ENCODE results near the gene ZNF22.

Gene ZNF22

DNA sequence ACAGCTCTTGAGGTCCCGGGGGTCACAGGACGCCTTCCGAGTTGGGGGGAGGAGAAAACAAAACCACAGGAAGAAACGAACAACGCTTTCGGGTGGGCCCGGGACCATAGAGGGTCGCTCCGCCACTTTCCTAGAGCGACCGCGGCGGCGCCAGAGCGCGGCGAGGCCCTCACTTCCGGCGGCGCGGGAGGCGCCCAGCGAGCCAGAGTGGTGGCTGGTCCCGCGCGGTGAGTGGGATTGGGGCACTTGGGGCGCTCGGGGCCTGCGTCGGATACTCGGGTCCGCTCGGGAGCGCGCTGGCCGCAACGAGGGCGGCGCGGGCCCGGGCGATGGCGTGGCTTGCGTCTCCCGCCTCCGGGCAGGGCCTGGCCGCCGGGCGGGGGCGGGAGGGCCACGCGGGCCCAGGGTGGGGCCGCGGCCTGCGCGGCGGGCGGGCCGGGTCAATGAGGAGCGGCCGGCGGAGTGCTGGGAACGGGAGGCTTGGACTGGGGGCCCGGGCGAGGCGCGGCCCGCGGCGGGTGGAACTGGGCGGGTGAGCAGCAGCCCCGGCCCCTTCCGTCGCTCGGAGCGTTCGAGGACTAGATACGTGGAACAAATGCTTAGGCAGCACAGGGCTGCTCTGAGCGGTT lies at the start of gene ZNF22:
TSS of gene ZNF22 (plus strand) at position 172 of the 629 bp plus-strand sequence. CDS start 2,446 bp downstream, outside the sequence.
- DNase-seq = peak; percentile 35 to 57

DNA sequence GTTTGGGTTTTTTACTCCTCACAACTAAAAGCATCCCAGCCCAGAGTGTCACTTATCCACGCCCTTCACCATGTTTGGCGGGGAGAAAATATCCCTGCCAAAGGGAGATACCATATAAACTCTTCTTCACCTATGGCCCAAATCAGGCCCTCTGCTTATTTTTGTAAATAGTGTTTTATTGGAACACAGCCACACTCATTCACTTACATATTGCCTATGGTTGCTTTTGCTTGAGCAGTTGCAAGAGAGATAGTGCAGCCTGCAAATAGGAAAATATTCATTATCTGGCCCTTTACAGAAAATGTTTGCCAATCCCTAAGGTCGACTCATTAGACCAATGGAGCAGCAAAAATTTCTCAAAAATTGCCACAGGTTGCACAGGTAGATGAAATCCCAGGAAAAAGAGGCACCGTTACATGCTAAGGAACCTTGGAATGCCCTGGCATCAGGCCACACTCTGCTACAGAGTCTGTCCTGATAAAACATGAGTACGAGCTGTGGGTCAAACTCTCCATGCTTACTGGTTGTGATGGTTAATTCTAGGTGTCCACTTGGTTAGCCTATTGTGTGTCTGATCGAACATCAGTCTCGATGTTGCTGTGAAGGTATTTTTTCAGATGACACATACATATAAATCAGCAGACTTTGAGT lies 49.0 kb upstream of the ZNF22 start:
- DNase-seq = no peak

DNA sequence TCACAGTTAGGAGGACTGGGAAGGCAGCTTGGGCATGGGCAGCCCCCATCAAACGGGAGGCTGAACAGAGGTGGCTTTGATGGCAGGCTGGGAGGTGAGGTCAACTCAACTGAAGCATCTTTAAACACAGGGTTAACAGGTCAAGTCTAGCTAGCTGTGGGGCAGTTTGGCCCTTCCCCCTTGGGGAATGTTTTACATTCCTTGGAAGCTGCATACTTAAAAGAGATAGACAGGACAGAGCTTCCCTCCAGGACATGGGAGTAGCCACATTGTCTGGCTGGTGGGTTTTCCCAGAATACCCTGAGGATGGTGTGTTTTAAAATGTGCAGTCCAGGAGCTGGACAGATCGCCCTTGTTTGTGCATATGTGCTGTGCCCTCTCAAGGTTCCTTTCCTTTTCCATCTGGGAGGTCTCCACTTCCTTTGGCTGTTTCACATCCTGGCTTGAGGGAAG lies 47.9 kb upstream of the ZNF22 start:
- DNase-seq = no peak

DNA sequence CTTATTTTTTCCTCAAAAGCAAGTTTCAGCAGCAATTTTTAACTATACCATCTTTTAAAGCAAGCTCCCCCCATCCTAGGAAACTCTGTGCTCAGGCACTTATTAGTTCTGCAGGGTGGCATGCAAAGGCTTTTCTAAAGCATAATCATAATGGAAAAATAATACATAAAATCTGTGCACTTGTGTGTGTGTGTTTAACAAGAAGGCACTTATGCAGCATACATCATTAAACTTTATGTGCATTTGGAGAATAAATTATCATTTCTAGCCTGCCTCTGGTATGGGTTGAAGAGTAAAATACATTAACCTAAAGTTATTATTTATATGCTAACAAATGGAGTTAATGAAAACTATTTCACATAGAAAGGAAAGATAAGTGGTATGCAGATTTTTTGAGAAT lies 46.7 kb upstream of the ZNF22 start:
- no peak for DNase-seq

DNA sequence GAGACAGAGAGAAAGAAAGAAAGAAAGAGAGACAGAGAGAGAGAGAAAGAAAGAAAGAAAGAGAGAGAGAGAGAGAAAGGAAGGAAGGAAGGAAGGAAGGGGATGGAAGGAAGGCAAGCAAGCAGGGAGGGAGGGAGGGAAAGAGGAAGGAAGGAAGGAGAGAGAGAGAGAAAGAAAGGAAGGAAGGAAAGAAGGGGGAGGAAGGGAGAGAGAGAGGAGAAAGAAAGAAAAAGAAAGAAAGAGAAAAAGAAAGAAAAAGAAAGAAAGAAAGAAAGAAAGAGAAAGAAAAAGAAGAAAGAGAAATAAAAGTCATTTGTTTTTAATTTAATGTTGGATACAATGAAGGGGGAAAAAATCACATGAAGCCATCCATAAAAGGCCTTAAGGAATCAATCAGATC lies 45.8 kb upstream of the ZNF22 start:
- no peak for DNase-seq

DNA sequence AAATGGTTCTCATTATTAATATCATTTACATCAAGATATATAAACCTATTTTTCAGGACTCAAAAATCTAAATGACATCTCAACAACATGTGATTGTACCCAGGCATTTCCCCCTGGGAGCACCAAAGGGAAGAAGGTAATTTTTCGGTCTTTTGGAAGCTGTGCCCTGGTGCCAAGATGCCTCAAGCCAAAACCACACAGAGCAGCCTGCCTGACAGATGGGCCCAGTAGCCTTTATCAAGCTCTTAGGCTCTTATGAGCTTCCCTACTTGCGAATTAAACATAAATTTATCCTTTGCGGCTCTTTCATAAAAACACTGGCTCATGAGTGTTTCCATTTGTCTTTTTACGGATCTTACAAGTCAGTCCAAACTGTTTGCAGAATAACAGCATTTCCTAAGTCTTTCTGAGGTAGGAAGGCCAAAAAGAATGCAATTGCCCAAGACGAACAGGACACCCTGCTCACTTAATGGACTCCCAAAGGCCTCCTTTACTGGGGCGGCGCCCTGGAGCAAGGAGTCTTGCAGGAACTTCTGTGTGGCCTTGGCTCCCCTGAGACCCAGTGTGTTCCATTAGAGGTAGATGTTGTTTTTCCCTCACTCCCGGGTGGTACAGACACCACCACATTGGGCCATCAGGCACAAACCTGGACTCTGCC lies 45.2 kb upstream of the ZNF22 start:
- DNase-seq = no peak

DNA sequence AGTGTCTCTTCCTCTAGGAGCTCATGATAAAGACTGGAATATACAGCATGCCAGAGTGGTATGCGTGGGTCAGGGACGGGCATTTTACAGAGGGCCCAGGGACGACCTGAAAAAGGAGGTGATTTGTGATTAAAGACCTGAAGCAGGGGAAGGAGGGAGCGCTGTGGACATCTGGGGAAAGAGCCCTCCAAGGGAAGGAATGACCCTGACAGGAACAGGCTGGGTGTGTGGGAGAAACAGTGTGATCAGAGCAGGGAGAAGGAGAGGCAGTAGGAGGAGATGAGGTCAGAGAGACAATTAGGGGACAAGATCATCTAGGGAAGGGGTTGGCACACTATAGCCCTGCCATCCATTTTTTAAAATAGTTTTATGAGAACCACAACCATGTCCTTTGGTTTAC lies 44.5 kb upstream of the ZNF22 start:
- no peak for DNase-seq

DNA sequence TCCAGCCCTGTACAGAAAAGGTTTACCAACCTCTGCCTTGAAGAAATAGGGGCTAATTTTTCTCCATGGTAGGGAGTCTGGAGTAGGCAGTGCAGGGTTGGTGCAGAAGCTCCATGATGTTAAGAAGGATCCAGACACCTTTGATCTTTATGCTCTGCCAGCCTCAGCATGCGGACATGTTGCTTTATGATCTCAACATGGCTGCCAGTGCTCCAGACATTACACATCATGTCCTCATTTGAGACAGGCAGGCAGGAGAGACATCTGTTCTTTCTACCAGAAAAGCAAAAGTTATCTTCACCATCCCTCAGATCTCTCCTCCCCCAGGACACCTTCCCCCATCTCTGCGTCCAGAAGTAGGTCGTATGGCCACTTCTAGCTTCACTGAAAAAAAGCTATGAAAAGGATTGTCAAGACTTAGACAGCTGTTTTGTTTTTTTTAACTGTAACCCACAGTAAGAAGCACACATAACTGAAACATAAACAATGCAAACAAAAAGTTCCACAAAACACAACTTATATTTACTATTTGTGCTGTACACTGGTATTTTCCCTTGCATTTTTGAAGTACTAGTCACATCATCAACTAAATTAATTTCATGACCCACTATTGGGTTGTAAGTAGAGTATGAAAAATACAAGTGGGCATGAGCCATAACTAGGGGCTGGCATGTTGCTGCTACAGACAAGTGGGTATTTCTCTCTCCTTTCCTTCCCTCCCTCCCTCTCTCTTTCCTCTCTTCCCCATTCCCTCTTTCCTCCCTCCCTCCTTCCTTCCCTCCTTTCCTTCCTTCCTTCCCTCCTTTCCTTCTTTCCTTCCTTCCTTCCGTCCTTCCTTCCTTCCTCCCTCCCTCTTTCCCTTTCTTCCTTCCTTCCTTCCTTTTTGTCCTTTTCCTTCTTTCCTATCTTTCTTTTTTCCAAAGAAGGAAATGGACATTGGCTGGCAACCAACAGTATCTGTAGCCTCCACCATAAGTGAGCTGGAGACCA lies 43.7 kb upstream of the ZNF22 start:
- no peak for DNase-seq

DNA sequence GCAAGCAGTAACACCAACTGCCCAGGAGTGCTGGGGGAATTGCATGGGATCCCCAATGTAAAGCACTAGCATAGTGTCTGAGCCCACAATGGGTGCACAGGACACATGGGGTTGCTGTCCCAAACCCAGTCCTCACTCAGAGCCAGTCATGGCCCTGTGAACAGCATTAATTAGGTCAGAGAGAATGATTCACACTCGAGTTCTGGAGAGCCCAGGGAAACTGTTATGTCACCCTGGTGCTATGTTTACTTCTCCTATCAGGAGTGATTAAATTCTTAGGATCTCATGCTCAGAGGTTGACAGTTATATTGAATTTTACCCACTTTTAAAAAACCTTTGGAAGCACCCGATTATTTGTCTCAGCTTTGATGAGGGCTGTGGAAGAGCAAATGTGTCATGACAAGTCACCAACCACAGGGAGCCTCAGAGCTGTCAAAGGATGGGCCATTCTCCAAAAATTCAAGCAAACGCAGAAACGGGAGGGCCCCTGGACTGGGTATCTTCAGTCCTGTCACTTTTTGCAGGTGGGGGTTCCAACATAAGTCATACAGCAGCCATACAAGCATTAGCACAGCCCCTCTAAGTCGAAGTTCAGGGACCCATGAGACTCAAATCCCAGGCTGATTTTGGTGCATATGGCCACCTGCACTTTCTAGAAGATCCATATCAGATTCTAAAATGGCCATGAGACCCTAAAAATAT lies 42.4 kb upstream of the ZNF22 start:
- no peak for DNase-seq

DNA sequence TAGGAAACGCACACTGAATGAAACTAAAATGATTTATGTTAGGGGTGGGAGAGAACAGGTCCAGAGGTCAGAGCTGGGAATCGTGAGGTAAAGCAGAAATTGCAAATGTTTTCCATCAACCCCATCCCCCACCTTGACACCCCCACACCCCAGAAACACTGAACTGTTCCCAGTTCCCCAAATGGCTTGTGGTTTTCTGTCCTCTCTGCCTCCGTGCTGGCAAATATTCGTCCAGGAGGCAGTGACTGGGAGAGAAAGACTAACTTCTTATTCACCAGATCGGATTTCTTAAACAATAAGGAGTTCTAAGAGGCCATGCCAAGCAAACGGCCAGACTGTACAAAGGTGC lies 41.9 kb upstream of the ZNF22 start:
- DNase-seq = no peak

DNA sequence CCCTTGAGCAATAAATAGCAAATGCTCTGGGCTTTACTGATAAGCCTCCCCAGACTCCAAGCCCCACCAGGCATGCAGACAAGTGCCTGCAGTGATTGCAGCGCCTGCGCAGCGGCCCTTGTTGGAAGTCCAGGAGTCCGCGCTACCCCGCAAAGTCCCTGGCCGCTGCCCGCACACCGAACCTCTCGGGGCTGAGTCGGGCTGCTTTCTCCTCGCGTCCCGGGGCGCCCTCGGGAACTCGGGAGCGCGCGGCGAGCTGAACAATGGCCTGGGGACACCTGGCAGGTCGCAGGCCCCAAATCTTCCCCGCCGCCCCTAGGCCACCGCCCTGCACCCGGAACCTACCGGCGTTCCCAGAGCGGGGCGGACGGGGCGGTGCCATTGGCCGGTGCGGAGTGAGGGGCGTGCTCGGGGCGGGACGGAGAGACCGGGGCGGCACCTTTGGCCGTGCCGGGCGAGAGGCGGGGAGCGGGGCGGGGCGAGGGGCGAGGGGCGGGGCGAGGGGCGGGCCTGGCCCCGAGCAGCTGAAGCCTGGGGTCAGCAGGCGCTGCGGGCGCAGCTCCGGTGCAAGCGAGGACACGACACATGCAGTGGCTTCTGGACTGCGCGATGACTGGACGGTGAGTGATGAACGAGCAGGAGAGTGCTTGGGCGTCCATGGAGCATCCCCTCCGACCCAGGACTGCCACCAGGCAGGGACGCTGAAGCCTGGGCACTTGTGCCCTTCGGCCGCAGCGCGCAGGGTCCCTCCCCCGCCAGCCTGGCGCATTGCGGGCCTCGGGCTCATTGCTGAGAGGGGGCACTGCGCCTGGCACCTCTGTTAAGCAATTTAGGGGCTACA lies 41.3 kb upstream of the ZNF22 start, which contains the start of gene RASSF4:
TSS of gene RASSF4 (plus strand) at position 556 of the 841 bp plus-strand sequence. CDS start 10,401 bp downstream, outside the sequence.
- DNase-seq = peak; percentile 21 to 61

DNA sequence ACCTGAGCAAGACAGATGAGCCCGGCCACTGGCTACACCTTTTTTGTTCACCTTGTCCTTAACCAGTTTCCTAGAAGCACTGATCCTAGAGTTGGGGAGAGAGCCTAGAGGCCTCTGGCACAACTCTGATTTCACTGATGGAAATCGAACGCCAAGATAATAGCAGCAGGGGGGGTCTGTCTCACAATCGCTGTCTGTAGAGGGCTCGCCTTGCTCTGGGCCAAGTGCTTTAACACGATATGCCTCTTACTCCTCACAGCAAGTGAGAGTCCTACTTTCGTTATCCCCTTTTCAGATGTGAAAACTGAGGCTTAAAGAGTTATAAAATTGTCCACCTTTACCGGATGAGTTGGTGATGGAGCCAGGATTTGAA lies 40.6 kb upstream of the ZNF22 start:
- no peak for DNase-seq

DNA sequence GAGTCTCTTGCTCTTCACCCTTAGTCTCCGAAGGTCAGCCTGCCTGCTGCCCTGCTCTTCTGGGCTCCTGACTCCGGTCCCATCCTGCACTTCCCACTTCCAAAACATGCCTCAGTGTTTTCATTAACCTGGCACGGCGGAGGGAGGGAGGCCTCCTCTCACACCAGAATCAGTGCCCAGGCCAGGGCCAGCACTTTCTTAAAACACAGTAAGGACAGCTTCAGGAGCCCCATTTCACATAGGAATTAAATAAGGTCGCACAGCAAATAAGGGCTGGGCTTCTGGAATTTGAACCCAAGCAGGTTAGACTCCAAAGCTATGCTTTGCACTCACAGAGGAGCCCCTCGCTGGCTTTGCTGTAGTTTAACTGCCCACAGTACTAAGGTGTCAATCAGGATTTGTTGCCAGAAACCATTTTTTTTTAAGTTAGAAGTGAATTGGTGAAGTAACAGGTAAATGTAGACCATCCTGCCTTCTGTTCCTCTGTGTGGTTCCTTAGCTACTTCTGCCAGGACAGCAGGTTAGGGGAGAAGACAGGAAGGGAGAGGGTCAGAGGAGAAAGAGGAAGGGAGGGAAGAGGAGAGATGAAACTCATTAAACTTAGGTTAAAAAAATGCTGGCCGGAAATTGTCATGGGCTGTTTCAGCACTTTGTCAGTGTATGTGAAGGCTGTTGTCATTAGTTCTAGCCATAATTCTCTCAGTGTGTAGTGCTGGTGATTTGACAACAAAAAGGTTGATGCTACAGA lies 40.1 kb upstream of the ZNF22 start:
- DNase-seq = no peak

DNA sequence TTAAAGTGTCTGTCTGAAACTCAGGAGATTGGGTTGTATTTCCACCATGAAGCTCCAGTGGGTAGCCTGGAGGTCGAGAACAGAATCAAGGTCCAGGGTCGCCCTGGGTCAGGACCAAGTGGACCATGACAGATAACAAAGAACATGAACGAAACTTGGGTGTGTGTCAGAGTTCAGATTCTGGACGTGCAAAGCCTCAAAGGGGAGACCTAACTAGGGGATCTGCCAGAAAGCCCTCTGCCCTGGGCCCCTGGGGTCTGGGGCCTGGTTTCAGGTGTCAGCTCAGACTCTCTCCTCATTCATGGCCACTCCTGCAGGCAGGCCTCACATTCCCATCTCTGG lies 39.5 kb upstream of the ZNF22 start:
- DNase-seq = no peak

DNA sequence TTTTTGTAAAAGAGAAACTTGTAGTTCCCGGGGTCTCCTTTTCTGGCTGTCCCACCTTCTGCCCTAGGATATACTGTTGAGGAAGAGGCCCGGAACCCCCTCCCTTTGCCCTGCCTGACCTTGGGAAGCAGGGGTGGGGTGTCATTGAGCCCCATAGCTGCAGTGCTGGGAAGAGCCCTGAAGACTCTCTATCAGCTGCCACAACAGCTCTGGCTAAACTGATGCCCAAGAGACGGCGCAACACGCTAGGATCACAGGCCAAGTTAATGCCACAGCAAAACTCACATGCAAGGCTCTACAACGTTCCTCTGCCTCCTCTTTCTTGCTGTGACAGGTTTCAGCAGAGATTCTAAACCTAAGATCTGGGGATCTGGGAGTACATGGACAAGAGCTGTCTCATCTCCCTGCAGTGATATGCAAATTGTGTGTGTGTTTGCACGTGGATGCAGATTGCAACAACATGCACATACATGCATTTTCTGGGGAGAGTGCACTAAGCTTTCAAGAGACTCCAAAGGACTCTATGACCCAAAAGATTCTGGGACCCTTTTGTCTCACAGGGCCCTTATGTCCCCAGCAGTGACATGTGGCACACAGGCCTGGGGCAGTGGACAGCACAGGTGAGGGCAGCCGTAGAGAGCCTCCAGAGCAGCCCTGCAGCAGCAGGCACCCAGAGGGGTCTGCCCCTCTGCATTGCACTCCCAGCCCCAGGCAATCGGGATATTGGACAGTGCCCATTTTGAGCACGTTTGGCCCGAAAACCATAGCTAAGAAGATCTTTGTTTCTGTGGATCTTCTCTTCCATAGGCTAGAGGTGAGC lies 38.6 kb upstream of the ZNF22 start:
- no peak for DNase-seq

DNA sequence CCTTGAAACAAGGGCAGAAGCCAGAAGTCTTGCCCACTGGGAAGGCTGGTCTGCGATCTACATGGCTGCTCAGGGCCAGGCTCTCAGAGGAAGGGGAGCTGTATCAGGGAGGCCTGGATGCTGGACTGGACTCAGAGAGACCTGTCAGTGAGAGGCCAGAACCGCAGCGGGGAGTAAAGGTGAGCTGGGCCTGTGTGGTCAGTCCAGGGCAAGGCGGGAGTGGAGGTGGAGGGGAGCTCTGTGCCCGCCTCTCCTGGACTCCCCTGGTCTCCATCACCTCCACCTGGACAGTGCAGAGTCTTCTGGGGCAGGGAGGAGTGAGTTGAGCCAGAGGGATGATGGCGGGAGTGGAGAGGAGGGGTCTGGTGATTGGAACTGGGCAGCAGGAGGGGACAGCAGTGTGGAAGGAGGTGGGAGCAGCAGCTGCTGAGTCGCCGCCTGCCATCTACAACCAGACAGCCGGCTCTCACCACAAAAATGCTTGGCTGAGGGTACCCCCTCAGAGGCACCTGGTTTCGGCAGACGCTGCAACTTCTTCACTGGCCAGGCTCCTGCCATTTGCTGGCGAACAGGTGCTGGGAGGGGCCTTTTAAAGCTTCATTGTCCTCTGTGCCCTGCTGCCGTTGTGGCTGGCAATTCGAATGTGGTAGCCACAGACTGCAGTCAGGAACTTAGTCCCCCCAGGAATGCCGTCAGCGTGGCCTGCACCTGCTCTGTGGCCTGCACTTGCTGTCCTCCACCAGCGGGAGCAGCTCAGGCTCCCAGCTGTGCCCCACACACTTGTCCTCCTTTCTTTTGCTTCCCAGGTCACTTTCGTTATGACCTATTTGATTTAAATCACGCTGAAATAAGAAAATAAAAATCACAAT lies 37.6 kb upstream of the ZNF22 start:
- no peak for DNase-seq

DNA sequence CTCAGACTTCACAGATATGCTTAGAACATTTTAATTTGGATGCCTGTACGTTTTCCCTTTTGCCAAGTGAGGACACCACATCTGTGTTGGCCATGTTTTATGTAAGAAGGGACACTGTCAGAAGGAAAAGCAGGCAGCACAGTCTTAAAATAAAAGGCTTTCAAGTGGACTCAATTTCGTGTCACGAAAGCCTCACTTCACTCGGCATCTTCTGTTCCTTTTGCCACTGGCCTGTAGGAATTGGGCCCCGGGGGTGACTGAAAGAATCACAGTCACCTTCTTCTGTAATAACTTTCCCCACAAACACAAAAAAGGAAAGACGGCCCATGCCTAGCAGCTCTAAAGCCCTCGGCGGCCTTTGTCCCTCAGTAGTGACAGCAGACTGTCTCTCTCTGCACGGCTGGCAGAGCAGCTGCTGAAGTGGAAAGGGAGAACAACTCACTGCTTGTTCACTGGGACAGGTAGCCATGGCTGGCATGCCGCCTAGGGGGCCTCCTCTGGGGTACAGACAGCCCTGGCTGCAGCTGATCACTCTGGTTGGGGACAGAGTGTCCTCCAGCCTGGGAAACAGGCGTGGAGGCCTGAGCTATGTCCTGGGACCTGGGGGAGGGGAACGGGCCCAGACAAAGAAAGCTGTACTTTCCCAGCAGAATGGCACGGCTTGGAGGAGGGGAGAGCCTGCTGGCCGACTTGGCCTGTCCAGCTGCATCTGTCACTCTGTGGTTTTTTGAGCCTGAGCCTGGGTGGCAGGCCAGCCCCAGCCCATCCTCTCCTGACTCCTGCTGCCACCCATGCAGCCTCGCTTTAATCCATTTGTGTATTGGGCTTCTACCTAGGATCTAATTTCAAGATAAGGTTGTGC lies 36.7 kb upstream of the ZNF22 start:
- no peak for DNase-seq

DNA sequence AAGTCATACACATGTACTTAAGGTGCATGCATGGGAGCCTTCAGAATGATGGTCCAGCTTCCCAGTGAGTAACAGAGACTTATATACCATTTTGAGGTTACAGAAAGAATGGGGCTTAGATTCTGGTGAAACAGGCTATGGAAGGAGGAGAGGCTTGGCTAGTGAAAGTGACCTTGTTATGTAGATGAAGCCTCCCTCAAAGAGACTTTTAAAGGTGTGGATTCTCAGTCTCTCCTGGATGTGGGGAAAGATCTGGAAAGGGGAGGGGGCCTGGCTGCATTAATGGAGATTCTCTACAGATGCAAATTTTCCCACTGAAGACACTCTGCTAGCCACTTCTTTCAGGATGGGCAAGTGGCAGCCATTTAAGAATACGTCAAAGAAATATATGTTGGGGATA lies 35.6 kb upstream of the ZNF22 start:
- no peak for DNase-seq
